Keratinocyte (primary cell): ENCODE measurements around the gene ASH1L. TPM values are rescaled to one million over a fixed set of nuclear protein-coding genes. Genes with fewer than 3 reads are reported as not detected.

Experiments
- DNase-seq: peaks from one replicate; pipeline ENCODE4 v3.0.0-alpha.2; 2011; ENCODE audit warnings: low read depth, missing footprints, low spot score
- FAIRE-seq: peaks from 2 replicates; lab custom pipeline; 2011; peaks lifted over from hg19 to GRCh38; lab: Jason Lieb, UNC
- H2AFZ ChIP-seq: 2 replicates; pipeline ENCODE4 v1.6.0; 2012; ENCODE audit warnings: low read length, control low read depth, inconsistent platforms; ENCODE audit not compliant: control insufficient read depth
- H3K27ac ChIP-seq: 2 replicates; pipeline ENCODE4 v1.5.1; 2011; ENCODE audit warnings: low read length; ENCODE audit not compliant: control insufficient read depth, insufficient read depth
- H3K27me3 ChIP-seq: 3 replicates; pipeline ENCODE4 v1.6.0; 2011; ENCODE audit warnings: low read length; ENCODE audit not compliant: control insufficient read depth, insufficient read depth; ENCODE audit errors: extremely low read depth
- H3K36me3 ChIP-seq, 2 experiments: 2 replicates in 1 of 2; 3 replicates in 1 of 2; pipeline ENCODE4 v1.5.1; 2011; ENCODE audit warnings: low read length in 2 of 2, mild to moderate bottlenecking in 1 of 2; ENCODE audit not compliant: control insufficient read depth in 2 of 2, insufficient read depth in 2 of 2; ENCODE audit errors: extremely low read depth in 1 of 2
- H3K4me1 ChIP-seq: 3 replicates; pipeline ENCODE4 v1.5.1; 2011; ENCODE audit warnings: low read length; ENCODE audit not compliant: control insufficient read depth, insufficient read depth; ENCODE audit errors: extremely low read depth
- H3K4me2 ChIP-seq: 3 replicates; pipeline ENCODE4 v1.6.0; 2011; ENCODE audit warnings: low read depth, low read length; ENCODE audit not compliant: control insufficient read depth, insufficient read depth; ENCODE audit errors: extremely low read depth
- H3K4me3 ChIP-seq, 3 experiments: fragments of 200-600 bp in 1 of 3; sonication (generic) in 1 of 3; 2 replicates in 2 of 3; 3 replicates in 1 of 3; pipeline ENCODE4 v1.5.1; 2011 to 2016; ENCODE audit warnings: low read length in 3 of 3, mild to moderate bottlenecking in 3 of 3, control low read depth in 2 of 3, inconsistent platforms in 1 of 3, low read depth in 1 of 3, mixed read lengths in 1 of 3, mixed run types in 1 of 3, moderate library complexity in 1 of 3; ENCODE audit not compliant: control insufficient read depth in 2 of 3, insufficient read depth in 2 of 3; ENCODE audit errors: extremely low read depth in 1 of 3
- H3K79me2 ChIP-seq: 2 replicates; pipeline ENCODE4 v1.6.0; 2012; ENCODE audit warnings: low read length; ENCODE audit not compliant: control insufficient read depth, insufficient read depth
- H3K9ac ChIP-seq: 3 replicates; pipeline ENCODE4 v1.6.0; 2011; ENCODE audit warnings: low read length; ENCODE audit not compliant: control insufficient read depth, insufficient read depth; ENCODE audit errors: extremely low read depth
- H3K9me1 ChIP-seq: 3 replicates; pipeline ENCODE4 v1.6.0; 2011; ENCODE audit warnings: low read length; ENCODE audit not compliant: control insufficient read depth, insufficient read depth; ENCODE audit errors: extremely low read depth
- H3K9me3 ChIP-seq: 2 replicates; pipeline ENCODE4 v1.5.1; 2012; ENCODE audit warnings: low read depth, low read length; ENCODE audit not compliant: control insufficient read depth
- H4K20me1 ChIP-seq: 3 replicates; pipeline ENCODE4 v1.6.0; 2011; ENCODE audit warnings: low read length; ENCODE audit not compliant: control insufficient read depth, insufficient read depth; ENCODE audit errors: extremely low read depth
- CTCF ChIP-seq, 3 experiments: IDR thresholded peaks in 1 of 3; conservative IDR thresholded peaks in 1 of 3; optimal IDR thresholded peaks in 1 of 3; 2 replicates in 2 of 3; 3 replicates in 1 of 3; pipeline versions ENCODE3 to v1.5.1; 2011; ENCODE audit warnings: low read length in 3 of 3, mild to moderate bottlenecking in 3 of 3, moderate library complexity in 2 of 3, control low read depth in 1 of 3, inconsistent platforms in 1 of 3; ENCODE audit not compliant: insufficient read depth in 2 of 3; ENCODE audit errors: extremely low read depth in 1 of 3
- EZH2 ChIP-seq: IDR thresholded peaks from one replicate; pipeline ENCODE4 v1.6.1; 2012; ENCODE audit warnings: inconsistent platforms, mild to moderate bottlenecking, low read length, moderate library complexity
- dilution Hi-C: fragments of 300-500 bp; cut with MboI; formaldehyde crosslinking; loops from one replicate; pipeline ENCODE4 v1.7.0; 2020; ENCODE audit warnings: low sequenced_read_pairs; ENCODE audit not compliant: extremely low pct_ligation_motif_present
- polyA plus RNA-seq, 5 experiments: library from polyadenylated mRNA; depleted of rRNA in 3 of 5; stranded (reverse) in 3 of 5; stranded (forward) in 1 of 5; unstranded in 1 of 5; fragments of >200 nt; gene quantifications; 1 replicate in 1 of 5; 2 replicates in 3 of 5; 3 replicates in 1 of 5; pipeline versions ENCODE4 v1.2.1 to v1.2.3, GENCODE V29; 2011 to 2012; ENCODE audit warnings: missing spikeins in 2 of 5, low read depth in 1 of 5, low replicate concordance in 1 of 5

Gene ASH1L
- polyA plus RNA-seq, 1 donor (not counting 4 experiments of a cell fraction or from before 2014, with no cell fraction given), result 13.8 TPM

DNA sequence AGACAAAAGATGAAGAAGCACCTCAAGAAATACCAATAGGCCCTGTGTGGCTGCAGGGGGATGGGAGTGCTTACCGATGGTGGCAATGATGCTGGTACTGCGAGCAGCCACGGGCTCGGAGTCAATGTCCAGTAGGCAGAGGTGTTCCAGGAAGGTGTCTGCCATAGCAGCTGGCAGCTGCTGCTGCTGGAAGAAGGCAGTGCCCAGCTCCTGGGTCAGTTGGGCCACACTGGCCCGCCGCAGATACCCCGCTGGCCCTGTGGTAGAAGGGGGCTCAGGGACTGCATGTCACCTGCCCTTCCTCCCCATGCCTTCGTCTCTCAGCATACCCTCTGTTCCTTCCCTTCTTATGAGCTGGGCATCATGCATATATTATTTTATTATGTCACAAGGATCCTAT is 262.6 kb downstream of the ASH1L start:
- DNase-seq (no peak), FAIRE-seq (no peak)
- H3K36me3 ChIP-seq, result no peaks in the 10 kb centered on the region
- H4K20me1 ChIP-seq, result no peaks in the 10 kb centered on the region
- H3K9me1 ChIP-seq, result no peaks in the 10 kb centered on the region
- no peak overlapping the region for H2AFZ ChIP-seq
- H3K4me1 ChIP-seq, result peaks cover 10% of the 10 kb centered on the region
- no peaks in the 10 kb centered on the region for H3K9me3 ChIP-seq
- no peak overlapping the region for H3K4me2 ChIP-seq
- H3K9ac ChIP-seq, result no peak overlapping the region
- no peak overlapping the region for H3K27ac ChIP-seq
- dilution Hi-C loops, result no loop called here
- TF ChIP-seq CTCF (optimal IDR thresholded peaks at IDR 0.05 in 1 of 3, IDR thresholded peaks at IDR 0.05 in 1 of 3, conservative IDR thresholded peaks at IDR 0.05 in 1 of 3; ENCODE audit: extremely low read depth in 1 of 3, insufficient read depth in 2 of 3, low read length in 3 of 3), result no peak
- H3K4me3 ChIP-seq, result no peak overlapping the region
- H3K27me3 ChIP-seq, result peaks cover 10% of the 10 kb centered on the region
- no peaks in the 10 kb centered on the region for H3K79me2 ChIP-seq

- Histone ChIP-seq H3K36me3 (no peaks in the 10 kb centered on the region), H3K4me3 (no peak overlapping the region), H3K79me2 (no peaks in the 10 kb centered on the region), H2AFZ (no peak overlapping the region), H3K9me3 (no peaks in the 10 kb centered on the region), H3K27ac (no peak overlapping the region), H3K4me1 (peaks cover 12% of the 10 kb centered on the region), H3K9ac (no peak overlapping the region), H3K4me2 (no peak overlapping the region), H4K20me1 (no peaks in the 10 kb centered on the region), H3K27me3 (peaks cover 18% of the 10 kb centered on the region), H3K9me1 (no peaks in the 10 kb centered on the region)
- dilution Hi-C loops, result no loop called here
- no peak for TF ChIP-seq CTCF (optimal IDR thresholded peaks at IDR 0.05 in 1 of 3, IDR thresholded peaks at IDR 0.05 in 1 of 3, conservative IDR thresholded peaks at IDR 0.05 in 1 of 3; ENCODE audit: extremely low read depth in 1 of 3, insufficient read depth in 2 of 3, low read length in 3 of 3)
- no peak for TF ChIP-seq EZH2
- DNase-seq, result no peak
- FAIRE-seq, result no peak
Observed at GRCh38 chr1:155297384-155297783, 265.2 kb downstream of the ASH1L start.
